GM12878 (cell line): ENCODE data around the gene ACER3. TPM values are rescaled to one million over a fixed set of nuclear protein-coding genes. Genes with fewer than 3 reads are reported as not detected.

Experiments used
- ATF7 ChIP-seq: fragments of 450-650 bp; IDR thresholded peaks from 2 replicates; pipeline ENCODE4 v1.6.1; 2016; ENCODE audit warnings: low read depth, mild to moderate bottlenecking
- CBX5 ChIP-seq: sonication (generic); IDR thresholded peaks from 2 replicates; pipeline ENCODE4 v1.6.1; 2016; ENCODE audit warnings: low read depth, moderate library complexity, mild to moderate bottlenecking, inconsistent platforms
- NR2F1 ChIP-seq: fragments of 450-650 bp; conservative IDR thresholded peaks from 2 replicates; pipeline ENCODE4 v1.6.1; 2017; ENCODE audit warnings: mild to moderate bottlenecking
- PRDM15 ChIP-seq: fragments of 450-650 bp; formaldehyde crosslinking; IDR thresholded peaks from 2 replicates; pipeline ENCODE4 v1.4.0; 2020; ENCODE audit warnings: mild to moderate bottlenecking, moderate library complexity
- SMAD5 ChIP-seq: IDR thresholded peaks from 2 replicates; pipeline ENCODE4 v1.6.1; 2016; ENCODE audit warnings: antibody characterized with exemption, low read depth
- SUPT20H ChIP-seq: IDR thresholded peaks from 2 replicates; pipeline ENCODE4 v1.6.1; 2011; ENCODE audit warnings: low read depth, mild to moderate bottlenecking, low read length, moderate library complexity, borderline replicate concordance; ENCODE audit not compliant: control insufficient read depth
- TARDBP ChIP-seq: IDR thresholded peaks from 2 replicates; pipeline ENCODE4 v1.6.1; 2016; ENCODE audit warnings: borderline replicate concordance
- ZNF207 ChIP-seq: fragments of 450-650 bp; IDR thresholded peaks from 2 replicates; pipeline ENCODE4 v1.6.1; 2014; ENCODE audit warnings: antibody characterized with exemption, mild to moderate bottlenecking, borderline replicate concordance
- ZNF687 ChIP-seq: fragments of 450-650 bp; IDR thresholded peaks from 2 replicates; pipeline ENCODE4 v1.6.1; 2017; ENCODE audit warnings: mild to moderate bottlenecking, moderate library complexity
- polyA plus RNA-seq, 11 experiments: library from polyadenylated mRNA; depleted of rRNA in 4 of 11; unstranded in 6 of 11; stranded (reverse) in 5 of 11; fragments of >200 nt; fragmentation: Nextera tagmentation in 4 of 11; fragmentation: Illumina TruSeq in 1 of 11; extraction: Ambion mirVana in 4 of 11; extraction: Trizol in 1 of 11; gene quantifications; 1 replicate in 1 of 11; 2 replicates in 10 of 11; pipeline versions ENCODE4 v1.2.1 to v1.2.3, GENCODE V29; 2011 to 2016; ENCODE audit warnings: inconsistent platforms in 2 of 11, missing spikeins in 2 of 11, low read depth in 1 of 11
- total RNA-seq, 4 experiments: library from RNA; depleted of rRNA in 3 of 4; stranded (reverse); fragments of >200 nt in 3 of 4; fragmentation: Illumina TruSeq in 1 of 4; extraction: Trizol in 1 of 4; gene quantifications; 2 replicates each; pipeline versions ENCODE4 v1.2.1 to v1.2.3, GENCODE V29; 2013 to 2021

ACER3 gene
- total and polyA plus RNA-seq, 10 of the 15 experiments (the other 5 are each of a cell fraction or from before 2014, with no cell fraction given), result 2.8 to 17.4 (median 10.3) TPM

- TF ChIP-seq PRDM15 (no peak), CBX5 (no peak), ATF7 (no peak), ZNF687 (no peak), ZNF207 (no peak), SMAD5 (no peak), NR2F1 (no peak), SUPT20H (no peak), TARDBP (no peak)
These were observed 124.0 kb downstream of the ACER3 start (continued) for GRCh38 chr11:76984743-76985142.
